GM12878 (cell line): ENCODE data around the gene KRTAP22-1. TPM values are rescaled to one million over a fixed set of nuclear protein-coding genes. Genes with fewer than 3 reads are reported as not detected.

Experiments used
- ATAC-seq: fragments of 200-7000 bp; cut with Tn5 transposase; 3 replicates; pipeline ENCODE4 v1.9.1; 2020; ENCODE audit warnings: mild to moderate bottlenecking, moderate library complexity
- BruUV-seq: library from RNA; stranded (reverse); fragments of 400-500 nt; replicated peaks from 2 replicates; lab custom pipeline; 2021; lab: Mats Ljungman, UMichigan
- CTCF ChIA-PET: fragments of 300-600 bp; sonication (Branson Sonifier 250); formaldehyde crosslinking; extraction: SDS; loops from one replicate; lab custom pipeline; 2021; ENCODE audit warnings: inconsistent platforms; lab: Yijun Ruan, JAX
- POLR2A ChIA-PET: fragments of 350-600 bp; formaldehyde crosslinking; extraction: SDS; loops from one replicate; lab custom pipeline; 2021; ENCODE audit warnings: inconsistent platforms; lab: Charles Lee
- RAD21 ChIA-PET: fragments of 300-600 bp; sonication (Branson Sonifier 250); formaldehyde crosslinking; loops from one replicate; lab custom pipeline; 2023; ENCODE audit warnings: antibody characterized with exemption; ENCODE audit not compliant: unreplicated experiment; lab: Charles Lee
- SMC1A ChIA-PET: fragments of 300-600 bp; sonication (Branson Sonifier 250); formaldehyde crosslinking; loops from one replicate; lab custom pipeline; 2023; ENCODE audit not compliant: unreplicated experiment, uncharacterized antibody; lab: Charles Lee
- DNase-seq: peaks from one replicate; pipeline ENCODE4 v3.0.0-alpha.2; 2011; ENCODE audit warnings: low read depth, low spot score
- FAIRE-seq: peaks from 3 replicates; lab custom pipeline; 2011; peaks lifted over from hg19 to GRCh38; lab: Jason Lieb, UNC
- H2AFZ ChIP-seq: 2 replicates; pipeline ENCODE4 v1.6.0; 2011; ENCODE audit warnings: low read depth, low read length, control low read depth; ENCODE audit not compliant: control insufficient read depth
- H3K27ac ChIP-seq: 2 replicates; pipeline ENCODE4 v1.5.1; 2011; ENCODE audit warnings: control low read depth; ENCODE audit not compliant: control insufficient read depth, insufficient read depth
- H3K27me3 ChIP-seq, 2 experiments: replicated peaks in 1 of 2; 2 replicates each; pipeline versions ENCODE4 v1.6.0 to v1.6.1; 2011; ENCODE audit warnings: low read length in 1 of 2; ENCODE audit not compliant: control insufficient read depth in 2 of 2, insufficient read depth in 2 of 2
- H3K36me3 ChIP-seq, 2 experiments: 2 replicates each; pipeline ENCODE4 v1.5.1; 2011; ENCODE audit warnings: low read length in 1 of 2; ENCODE audit not compliant: control insufficient read depth in 2 of 2, insufficient read depth in 2 of 2
- H3K4me1 ChIP-seq: 2 replicates; pipeline ENCODE4 v1.6.1; 2011; ENCODE audit warnings: mild to moderate bottlenecking, low read length, moderate library complexity, mixed read lengths; ENCODE audit not compliant: control insufficient read depth, insufficient read depth
- H3K4me2 ChIP-seq: 2 replicates; pipeline ENCODE4 v1.6.0; 2011; ENCODE audit warnings: control low read depth; ENCODE audit not compliant: control insufficient read depth, insufficient read depth
- H3K4me3 ChIP-seq: fragments of 200-600 bp; sonication (generic); 2 replicates; pipeline ENCODE4 v1.5.1; 2016
- H3K79me2 ChIP-seq: 2 replicates; pipeline ENCODE4 v1.6.0; 2011; ENCODE audit warnings: low read length; ENCODE audit not compliant: control insufficient read depth, insufficient read depth
- H3K9ac ChIP-seq: 2 replicates; pipeline ENCODE4 v1.8.0; 2011; ENCODE audit warnings: low read length, control low read depth, mixed read lengths; ENCODE audit not compliant: control insufficient read depth, insufficient read depth
- H3K9me3 ChIP-seq: replicated peaks from 3 replicates; pipeline ENCODE4 v1.5.1; 2011; ENCODE audit warnings: mild to moderate bottlenecking, low read length; ENCODE audit not compliant: control insufficient read depth, insufficient read depth
- H4K20me1 ChIP-seq: 2 replicates; pipeline ENCODE4 v1.6.0; 2011; ENCODE audit not compliant: control insufficient read depth, insufficient read depth
- EED ChIP-seq: sonication (generic); IDR thresholded peaks from 2 replicates; pipeline ENCODE4 v1.6.1; 2016; ENCODE audit warnings: antibody characterized with exemption, low read depth
- IKZF2 ChIP-seq, 2 experiments: fragments of 450-650 bp; IDR thresholded peaks; 2 replicates each; pipeline ENCODE4 v1.6.1; 2017; ENCODE audit warnings: mild to moderate bottlenecking in 2 of 2, moderate library complexity in 2 of 2
- NBN ChIP-seq: fragments of 450-650 bp; IDR thresholded peaks from 2 replicates; pipeline ENCODE4 v1.6.1; 2016
- NR2C2 ChIP-seq: IDR thresholded peaks from 2 replicates; pipeline ENCODE4 v1.6.1; 2011; ENCODE audit warnings: borderline replicate concordance, low read depth; ENCODE audit not compliant: control insufficient read depth, insufficient read length
- NR2F1 ChIP-seq: fragments of 450-650 bp; conservative IDR thresholded peaks from 2 replicates; pipeline ENCODE4 v1.6.1; 2017; ENCODE audit warnings: mild to moderate bottlenecking
- PML ChIP-seq: IDR thresholded peaks from 2 replicates; pipeline ENCODE4 v1.6.1; 2012; ENCODE audit warnings: low read length, inconsistent platforms
- RBBP5 ChIP-seq: fragments of 200-600 bp; sonication (generic); conservative IDR thresholded peaks from 2 replicates; pipeline ENCODE4 v1.6.1; 2016
- SMAD5 ChIP-seq: IDR thresholded peaks from 2 replicates; pipeline ENCODE4 v1.6.1; 2016; ENCODE audit warnings: antibody characterized with exemption, low read depth
- TAF1 ChIP-seq: IDR thresholded peaks from 2 replicates; pipeline ENCODE4 v1.6.1; 2011; ENCODE audit warnings: mild to moderate bottlenecking, low read depth, low read length, borderline replicate concordance
- TCF7 ChIP-seq: IDR thresholded peaks from 2 replicates; pipeline ENCODE4 v1.6.1; 2014; ENCODE audit warnings: antibody characterized with exemption, borderline replicate concordance
- WGBS: methylation state at CpG from one replicate; pipeline ENCODE4 v1.1.6; 2016; ENCODE audit warnings: low lambda C conversion rate; ENCODE audit not compliant: insufficient replicate concordance, insufficient coverage; ENCODE audit errors: missing lambda C conversion rate; 5-methylcytosine and 5-hydroxymethylcytosine counted together
- in situ Hi-C: fragments of 300-500 bp; cut with MboI; formaldehyde crosslinking; loops from 9 replicates; pipeline ENCODE4 v1.14.3; 2018; ENCODE audit warnings: mixed read lengths
- intact Hi-C: fragments of 100-400 bp; cut with micrococcal nuclease; formaldehyde crosslinking; loops from one replicate; pipeline ENCODE4 v1.14.2; 2022; ENCODE audit not compliant: unreplicated experiment
- polyA plus RNA-seq, 11 experiments: library from polyadenylated mRNA; depleted of rRNA in 4 of 11; unstranded in 6 of 11; stranded (reverse) in 5 of 11; fragments of >200 nt; fragmentation: Nextera tagmentation in 4 of 11; fragmentation: Illumina TruSeq in 1 of 11; extraction: Ambion mirVana in 4 of 11; extraction: Trizol in 1 of 11; gene quantifications; 1 replicate in 1 of 11; 2 replicates in 10 of 11; pipeline versions ENCODE4 v1.2.1 to v1.2.3, GENCODE V29; 2011 to 2016; ENCODE audit warnings: inconsistent platforms in 2 of 11, missing spikeins in 2 of 11, low read depth in 1 of 11
- total RNA-seq, 4 experiments: library from RNA; depleted of rRNA in 3 of 4; stranded (reverse); fragments of >200 nt in 3 of 4; fragmentation: Illumina TruSeq in 1 of 4; extraction: Trizol in 1 of 4; gene quantifications; 2 replicates each; pipeline versions ENCODE4 v1.2.1 to v1.2.3, GENCODE V29; 2013 to 2021
- TF ChIP-seq, protein P1 (sequence below): fragments of 150-350 bp; IDR thresholded peaks from 2 replicates; pipeline ENCODE4 v1.6.1; 2014; ENCODE audit warnings: mild to moderate bottlenecking, low read depth, low read length
- TF ChIP-seq, protein P2 (sequence below): fragments of 450-650 bp; IDR thresholded peaks from 2 replicates; pipeline ENCODE4 v1.6.1; 2017; ENCODE audit warnings: mild to moderate bottlenecking, low read depth, inconsistent platforms; ENCODE audit not compliant: poor library complexity, severe bottlenecking

Gene KRTAP22-1
- total and polyA plus RNA-seq, 10 of the 15 experiments (the other 5 are each of a cell fraction or from before 2014, with no cell fraction given) = not detected

DNA sequence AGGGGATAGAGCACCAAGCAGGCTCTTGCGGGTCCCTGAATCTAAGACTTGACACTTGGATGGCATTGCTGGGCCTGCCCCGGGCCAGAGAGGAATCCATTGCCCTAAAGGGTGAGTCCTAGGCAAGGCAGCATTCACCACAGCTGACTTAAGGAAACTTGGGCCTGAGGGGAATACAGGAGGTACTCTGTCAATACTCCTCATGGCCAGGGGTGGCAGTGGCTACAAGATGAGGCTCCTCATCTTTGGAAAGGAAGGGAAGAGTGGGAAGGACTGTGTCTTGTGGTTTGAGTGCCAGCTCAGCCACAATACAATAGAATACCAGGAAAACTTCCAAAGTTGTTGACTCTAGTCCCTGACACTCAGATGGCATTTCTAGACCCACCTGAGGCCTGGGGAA is 5.1 kb downstream of the KRTAP22-1 start:
- intact Hi-C loops = no loop called here
- no peak overlapping the region for H3K4me2 ChIP-seq
- H3K27me3 ChIP-seq = no peaks in the 10 kb centered on the region
- no peaks in the 10 kb centered on the region; the same call in 2 of the 3 replicates for H3K9me3 ChIP-seq
- in situ Hi-C loops = no loop called here
- no peaks in the 10 kb centered on the region for H3K36me3 ChIP-seq
- no peak overlapping the region for H3K27ac ChIP-seq
- 24% methylated on average over 2 of the region's 2 CpGs for whole genome bisulfite sequencing
- no peaks in the 10 kb centered on the region for H3K4me1 ChIP-seq
- RAD21 ChIA-PET = no interaction called here
- TF ChIP-seq, protein P1, sequence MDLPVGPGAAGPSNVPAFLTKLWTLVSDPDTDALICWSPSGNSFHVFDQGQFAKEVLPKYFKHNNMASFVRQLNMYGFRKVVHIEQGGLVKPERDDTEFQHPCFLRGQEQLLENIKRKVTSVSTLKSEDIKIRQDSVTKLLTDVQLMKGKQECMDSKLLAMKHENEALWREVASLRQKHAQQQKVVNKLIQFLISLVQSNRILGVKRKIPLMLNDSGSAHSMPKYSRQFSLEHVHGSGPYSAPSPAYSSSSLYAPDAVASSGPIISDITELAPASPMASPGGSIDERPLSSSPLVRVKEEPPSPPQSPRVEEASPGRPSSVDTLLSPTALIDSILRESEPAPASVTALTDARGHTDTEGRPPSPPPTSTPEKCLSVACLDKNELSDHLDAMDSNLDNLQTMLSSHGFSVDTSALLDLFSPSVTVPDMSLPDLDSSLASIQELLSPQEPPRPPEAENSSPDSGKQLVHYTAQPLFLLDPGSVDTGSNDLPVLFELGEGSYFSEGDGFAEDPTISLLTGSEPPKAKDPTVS = no peak
- TF ChIP-seq NR2F1 (no peak), NR2C2 (no peak), NBN (no peak), IKZF2 (IDR thresholded peaks at IDR 0.05) (no peak), TAF1 (no peak), SMAD5 (no peak), EED (no peak), TCF7 (no peak), RBBP5 (no peak), PML (no peak)
- TF ChIP-seq, protein P2, sequence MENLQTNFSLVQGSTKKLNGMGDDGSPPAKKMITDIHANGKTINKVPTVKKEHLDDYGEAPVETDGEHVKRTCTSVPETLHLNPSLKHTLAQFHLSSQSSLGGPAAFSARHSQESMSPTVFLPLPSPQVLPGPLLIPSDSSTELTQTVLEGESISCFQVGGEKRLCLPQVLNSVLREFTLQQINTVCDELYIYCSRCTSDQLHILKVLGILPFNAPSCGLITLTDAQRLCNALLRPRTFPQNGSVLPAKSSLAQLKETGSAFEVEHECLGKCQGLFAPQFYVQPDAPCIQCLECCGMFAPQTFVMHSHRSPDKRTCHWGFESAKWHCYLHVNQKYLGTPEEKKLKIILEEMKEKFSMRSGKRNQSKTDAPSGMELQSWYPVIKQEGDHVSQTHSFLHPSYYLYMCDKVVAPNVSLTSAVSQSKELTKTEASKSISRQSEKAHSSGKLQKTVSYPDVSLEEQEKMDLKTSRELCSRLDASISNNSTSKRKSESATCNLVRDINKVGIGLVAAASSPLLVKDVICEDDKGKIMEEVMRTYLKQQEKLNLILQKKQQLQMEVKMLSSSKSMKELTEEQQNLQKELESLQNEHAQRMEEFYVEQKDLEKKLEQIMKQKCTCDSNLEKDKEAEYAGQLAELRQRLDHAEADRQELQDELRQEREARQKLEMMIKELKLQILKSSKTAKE = no peak
- FAIRE-seq = no peak
- SMC1A ChIA-PET = no interaction called here
- no peak overlapping the region for H3K9ac ChIP-seq
- CTCF ChIA-PET = no interaction called here
- no peak overlapping the region for H2AFZ ChIP-seq
- H3K4me3 ChIP-seq = no peak overlapping the region
- ATAC-seq = no peak
- BruUV-seq = no TSS peak
- no peaks in the 10 kb centered on the region for H3K79me2 ChIP-seq
- DNase-seq = no peak
- POLR2A ChIA-PET = no interaction called here
- H4K20me1 ChIP-seq = no peaks in the 10 kb centered on the region
